OCI-LY1 (cell line): ENCODE results near the gene NEGR1.

Experiments
- H2AFZ ChIP-seq: fragments of 200-600 bp; sonication (generic), shearing (Covaris generic); 2 replicates; pipeline ENCODE4 v1.6.0; 2014; ENCODE audit warnings: antibody characterized with exemption, mild to moderate bottlenecking, low read length
- H3F3A ChIP-seq: fragments of 200-600 bp; sonication (generic), shearing (Covaris generic); 2 replicates; pipeline ENCODE4 v1.6.0; 2014; ENCODE audit warnings: mild to moderate bottlenecking, antibody characterized with exemption, low read length, moderate library complexity; ENCODE audit not compliant: insufficient read depth
- H3K27ac ChIP-seq: fragments of 200-600 bp; sonication (generic); 2 replicates; pipeline ENCODE4 v1.5.1; 2014; ENCODE audit warnings: low read length, mixed run types, mild to moderate bottlenecking, low read depth; ENCODE audit not compliant: poor library complexity, severe bottlenecking
- H3K27me3 ChIP-seq: fragments of 200-600 bp; sonication (generic); 2 replicates; pipeline ENCODE4 v1.6.0; 2014; ENCODE audit warnings: antibody characterized with exemption, mild to moderate bottlenecking, low read length, moderate library complexity; ENCODE audit not compliant: insufficient read depth
- H3K36me3 ChIP-seq: fragments of 200-600 bp; sonication (generic); 2 replicates; pipeline ENCODE4 v1.6.1; 2014; ENCODE audit warnings: mild to moderate bottlenecking, antibody characterized with exemption, low read length, moderate library complexity, mixed read lengths; ENCODE audit not compliant: insufficient read depth
- H3K4me1 ChIP-seq: fragments of 200-600 bp; sonication (generic); 2 replicates; pipeline ENCODE4 v1.5.1; 2014; ENCODE audit warnings: mild to moderate bottlenecking, low read length, moderate library complexity; ENCODE audit not compliant: insufficient read depth, severe bottlenecking
- H3K4me2 ChIP-seq: fragments of 200-600 bp; sonication (generic), shearing (Covaris generic); 2 replicates; pipeline ENCODE4 v1.6.1; 2014; ENCODE audit warnings: low read length
- H3K4me3 ChIP-seq: fragments of 200-600 bp; sonication (generic); 2 replicates; pipeline ENCODE4 v1.5.1; 2014; ENCODE audit warnings: low read length, low read depth, mild to moderate bottlenecking, mixed read lengths; ENCODE audit not compliant: poor library complexity, severe bottlenecking
- H3K79me2 ChIP-seq: fragments of 200-600 bp; shearing (Covaris generic); 2 replicates; pipeline ENCODE4 v1.6.1; 2016; ENCODE audit warnings: mixed run types, low read length, mixed read lengths; ENCODE audit not compliant: insufficient read depth
- H3K9ac ChIP-seq: fragments of 200-600 bp; sonication (generic), shearing (Covaris generic); 2 replicates; pipeline ENCODE4 v1.6.1; 2014; ENCODE audit warnings: mild to moderate bottlenecking, low read length, mixed read lengths
- H3K9me2 ChIP-seq: fragments of 200-600 bp; sonication (generic), shearing (Covaris generic); 2 replicates; pipeline ENCODE4 v1.6.1; 2014; ENCODE audit warnings: low read depth, mild to moderate bottlenecking, low read length, mixed read lengths
- H3K9me3 ChIP-seq: fragments of 200-600 bp; shearing (Covaris generic); 2 replicates; pipeline ENCODE4 v1.6.1; 2014; ENCODE audit warnings: low read length, mixed read lengths
- H4K20me1 ChIP-seq: fragments of 200-600 bp; sonication (generic), shearing (Covaris generic); 2 replicates; pipeline ENCODE4 v1.6.0; 2016; ENCODE audit warnings: mild to moderate bottlenecking, low read length; ENCODE audit not compliant: insufficient read depth
- CTCF ChIP-seq: fragments of 200-600 bp; sonication (generic), shearing (Covaris generic); IDR thresholded peaks from 2 replicates; pipeline ENCODE4 v1.5.1; 2017; ENCODE audit warnings: mild to moderate bottlenecking, antibody characterized with exemption, low read length, moderate library complexity, mixed read lengths
- EZH2 ChIP-seq: fragments of 200-600 bp; sonication (generic), shearing (Covaris generic); IDR thresholded peaks from 2 replicates; pipeline ENCODE4 v1.8.0; 2017; ENCODE audit warnings: borderline replicate concordance, mixed run types, mild to moderate bottlenecking, antibody characterized with exemption, low read length, moderate library complexity, mixed read lengths

Gene NEGR1

DNA sequence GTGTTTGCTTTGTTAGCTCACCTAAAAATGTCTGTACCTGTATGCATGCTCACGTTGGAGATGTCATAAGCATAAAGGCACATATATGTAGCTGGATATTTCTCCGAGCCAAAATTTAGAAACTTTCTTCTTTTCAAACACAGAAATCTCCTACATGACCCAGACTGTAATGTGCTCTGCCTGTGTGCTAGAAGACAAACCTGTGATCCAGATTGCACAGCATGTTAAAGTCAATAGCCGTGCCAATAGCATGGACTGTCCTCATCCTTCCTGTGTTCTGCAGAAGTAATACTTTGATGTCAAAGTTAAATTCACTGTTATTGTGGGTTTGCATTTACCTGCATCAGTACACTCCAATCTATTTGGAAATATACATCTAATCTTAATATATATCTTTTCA is 855.3 kb downstream of the NEGR1 start:
- no peaks in the 10 kb centered on the region for H4K20me1 ChIP-seq
- no peak overlapping the region for H3K9ac ChIP-seq
- no peaks in the 10 kb centered on the region for H3K79me2 ChIP-seq
- no peaks in the 10 kb centered on the region for H3K9me2 ChIP-seq
- no peak overlapping the region for H3K27ac ChIP-seq
- H3K4me2 ChIP-seq = no peak overlapping the region
- H3K36me3 ChIP-seq = no peaks in the 10 kb centered on the region
- H3F3A ChIP-seq = no peaks in the 10 kb centered on the region
- H3K4me3 ChIP-seq = no peak overlapping the region
- H3K9me3 ChIP-seq = no peaks in the 10 kb centered on the region
- no peak overlapping the region for H2AFZ ChIP-seq
- no peaks in the 10 kb centered on the region for H3K4me1 ChIP-seq
- no peaks in the 10 kb centered on the region for H3K27me3 ChIP-seq
- TF ChIP-seq CTCF (no peak), EZH2 (no peak)

DNA sequence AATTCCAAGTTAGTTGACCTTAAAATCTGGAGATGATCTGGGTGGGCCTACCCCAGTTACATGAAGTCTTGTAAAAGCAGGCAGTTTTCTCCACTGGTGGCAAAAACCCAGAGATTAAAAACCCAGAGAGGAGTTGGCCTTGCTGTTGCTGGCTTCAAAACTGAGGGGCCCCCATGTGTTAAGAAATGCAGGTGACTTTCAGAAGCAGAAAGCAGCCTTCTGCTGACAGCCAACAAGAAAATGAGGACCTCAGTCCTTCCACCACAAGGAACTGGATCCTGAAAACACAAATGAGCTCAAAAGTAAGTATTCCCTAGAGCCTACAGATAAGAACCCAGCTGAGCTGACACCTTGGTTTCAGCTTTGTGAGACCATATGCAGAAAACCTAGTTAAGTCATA is 857.8 kb downstream of the NEGR1 start:
- H2AFZ ChIP-seq = no peak overlapping the region
- TF ChIP-seq EZH2 (no peak), CTCF (no peak)

DNA sequence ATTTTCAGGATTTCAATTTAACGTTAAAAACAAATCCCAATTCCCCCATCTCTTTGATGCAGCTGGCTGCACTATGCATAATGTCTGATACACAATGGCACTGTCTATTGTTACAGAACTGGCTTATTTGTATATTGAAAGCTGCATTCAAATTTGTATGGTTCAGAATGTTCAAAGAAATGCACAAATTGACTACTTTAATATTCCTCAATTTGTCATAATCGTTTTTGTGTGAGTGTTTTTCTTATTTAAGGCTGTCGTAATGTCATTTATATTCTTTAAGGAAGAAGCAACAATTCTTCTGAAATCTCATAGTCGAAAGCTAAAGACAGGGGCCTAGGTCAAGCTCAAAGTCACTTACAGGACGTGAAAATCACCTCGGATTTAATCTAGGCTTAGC is 860.1 kb downstream of the NEGR1 start:
- Histone ChIP-seq H3K4me1 (no peaks in the 10 kb centered on the region), H3K9ac (no peak overlapping the region), H3K27ac (no peak overlapping the region), H3K36me3 (no peaks in the 10 kb centered on the region), H3K27me3 (no peaks in the 10 kb centered on the region), H3K9me3 (no peaks in the 10 kb centered on the region), H3K9me2 (no peaks in the 10 kb centered on the region), H3F3A (no peaks in the 10 kb centered on the region), H3K79me2 (no peaks in the 10 kb centered on the region), H4K20me1 (no peaks in the 10 kb centered on the region), H3K4me3 (no peak overlapping the region), H2AFZ (no peak overlapping the region), H3K4me2 (no peak overlapping the region)
- no peak for TF ChIP-seq CTCF
- no peak for TF ChIP-seq EZH2

More for the DNA sequence above, 857.8 kb downstream of the NEGR1 start:
- Histone ChIP-seq H3K4me2 (no peak overlapping the region), H3F3A (no peaks in the 10 kb centered on the region), H3K9me3 (no peaks in the 10 kb centered on the region), H3K9ac (no peak overlapping the region), H3K27me3 (no peaks in the 10 kb centered on the region), H3K27ac (no peak overlapping the region), H3K4me3 (no peak overlapping the region), H3K36me3 (no peaks in the 10 kb centered on the region), H3K9me2 (no peaks in the 10 kb centered on the region), H3K79me2 (no peaks in the 10 kb centered on the region), H4K20me1 (no peaks in the 10 kb centered on the region), H3K4me1 (no peaks in the 10 kb centered on the region)
